ENCODE measurements around the gene GLT6D1.

Gene GLT6D1

GRCh38 chr9:135624282-135624681 lies 15.1 kb downstream of the GLT6D1 start:
- Histone ChIP-seq H3K36me3 (ENCODE audit: low read depth) (no peaks in the 10 kb centered on the region), H3K27ac (ENCODE audit: poor library complexity, severe bottlenecking) (no peak overlapping the region), H3K9me3 (ENCODE audit: severe bottlenecking) (peaks cover 3% of the 10 kb centered on the region), H3K4me3 (ENCODE audit: severe bottlenecking) (no peak overlapping the region), H3K4me1 (ENCODE audit: insufficient read depth, poor library complexity, severe bottlenecking) (no peaks in the 10 kb centered on the region), H3K27me3 (ENCODE audit: insufficient read depth, poor library complexity, severe bottlenecking) (peaks cover 26% of the 10 kb centered on the region)
- TF ChIP-seq CTCF (IDR thresholded peaks at IDR 0.05; ENCODE audit: poor library complexity, severe bottlenecking) = no peak
- ATAC-seq (ENCODE audit: low read depth) = no peak
- no peak for DNase-seq (ENCODE audit: low spot score)

DNA sequence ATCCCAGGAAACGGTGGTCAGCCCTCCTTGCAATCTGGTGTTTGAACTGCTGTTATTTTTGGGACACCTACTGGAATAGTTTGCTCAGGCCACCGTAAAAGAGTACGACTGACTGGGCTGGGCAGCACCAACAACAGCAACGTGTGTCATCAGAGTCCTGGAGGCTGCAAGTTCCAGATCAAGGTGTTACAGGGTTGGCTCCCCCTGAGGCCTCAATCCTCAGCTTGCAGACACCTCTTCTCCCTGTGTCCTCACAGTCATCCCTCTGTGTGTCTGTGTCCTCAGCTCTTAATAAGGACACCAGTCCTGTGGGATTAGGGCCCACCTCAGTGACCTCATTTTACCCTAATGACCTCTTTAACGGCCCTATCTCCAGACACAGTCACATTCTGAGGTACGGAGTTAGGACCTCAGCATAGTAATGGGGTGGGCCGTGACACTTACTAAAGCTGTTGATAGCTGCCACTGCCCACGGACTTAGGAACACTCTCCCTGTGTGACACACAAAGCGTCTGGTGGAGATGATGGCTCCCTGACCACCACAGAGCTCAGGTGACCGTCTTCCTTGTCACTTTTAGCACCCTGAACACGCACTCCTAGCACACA lies 16.8 kb downstream of the GLT6D1 start:
- H3K9me3 ChIP-seq (ENCODE audit: severe bottlenecking) = peaks cover 3% of the 10 kb centered on the region
- no peak overlapping the region for H3K4me3 ChIP-seq (ENCODE audit: severe bottlenecking)
- no peak overlapping the region for H3K27ac ChIP-seq (ENCODE audit: poor library complexity, severe bottlenecking)
- DNase-seq (ENCODE audit: low spot score) (no peak), ATAC-seq (ENCODE audit: low read depth) (no peak)
- H3K36me3 ChIP-seq (ENCODE audit: low read depth) = no peaks in the 10 kb centered on the region
- no peak for TF ChIP-seq CTCF (IDR thresholded peaks at IDR 0.05; ENCODE audit: poor library complexity, severe bottlenecking)
- peaks cover 31% of the 10 kb centered on the region for H3K27me3 ChIP-seq (ENCODE audit: insufficient read depth, poor library complexity, severe bottlenecking)
- H3K4me1 ChIP-seq (ENCODE audit: insufficient read depth, poor library complexity, severe bottlenecking) = no peaks in the 10 kb centered on the region

- H3K27ac ChIP-seq (ENCODE audit: poor library complexity, severe bottlenecking) = no peak overlapping the region
- DNase-seq (ENCODE audit: low spot score) (no peak), ATAC-seq (ENCODE audit: low read depth) (no peak)
- TF ChIP-seq CTCF (IDR thresholded peaks at IDR 0.05; ENCODE audit: poor library complexity, severe bottlenecking) = no peak
- no peak overlapping the region for H3K4me3 ChIP-seq (ENCODE audit: severe bottlenecking)
- no peaks in the 10 kb centered on the region for H3K9me3 ChIP-seq (ENCODE audit: severe bottlenecking)
- peaks cover 35% of the 10 kb centered on the region for H3K27me3 ChIP-seq (ENCODE audit: insufficient read depth, poor library complexity, severe bottlenecking)
- no peaks in the 10 kb centered on the region for H3K4me1 ChIP-seq (ENCODE audit: insufficient read depth, poor library complexity, severe bottlenecking)
- H3K36me3 ChIP-seq (ENCODE audit: low read depth) = no peaks in the 10 kb centered on the region
These were observed 18.8 kb downstream of the GLT6D1 start for GRCh38 chr9:135620558-135620957.

DNA sequence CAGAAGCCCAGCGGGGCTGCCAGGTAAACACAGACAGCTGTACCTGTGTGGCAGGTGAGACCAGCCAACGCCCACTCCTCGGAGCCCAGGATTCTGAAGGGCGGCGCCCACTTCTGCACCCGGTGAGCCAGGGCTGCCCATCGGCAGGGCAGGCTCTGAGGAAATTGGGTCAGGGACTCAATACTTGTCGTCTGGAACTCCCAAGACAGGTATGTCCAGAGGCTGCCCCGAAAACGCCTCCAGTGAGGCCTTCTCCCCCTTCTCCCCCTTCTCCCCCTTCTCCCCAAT lies 19.8 kb downstream of the GLT6D1 start:
- no peak for DNase-seq (ENCODE audit: low spot score)
- no peaks in the 10 kb centered on the region for H3K4me1 ChIP-seq (ENCODE audit: insufficient read depth, poor library complexity, severe bottlenecking)
- H3K27me3 ChIP-seq (ENCODE audit: insufficient read depth, poor library complexity, severe bottlenecking) = peaks cover 44% of the 10 kb centered on the region
- H3K36me3 ChIP-seq (ENCODE audit: low read depth) = no peaks in the 10 kb centered on the region
- H3K9me3 ChIP-seq (ENCODE audit: severe bottlenecking) = no peaks in the 10 kb centered on the region
- TF ChIP-seq CTCF (IDR thresholded peaks at IDR 0.05; ENCODE audit: poor library complexity, severe bottlenecking) = no peak
- no peak overlapping the region for H3K4me3 ChIP-seq (ENCODE audit: severe bottlenecking)
- ATAC-seq (ENCODE audit: low read depth) = 0 out of 3 replicates have a peak, but pooled peaks have one; percentile 8
- no peak overlapping the region for H3K27ac ChIP-seq (ENCODE audit: poor library complexity, severe bottlenecking)

GRCh38 chr9:135618866-135619598 lies 20.3 kb downstream of the GLT6D1 start:
- DNase-seq (ENCODE audit: low spot score) (no peak), ATAC-seq (ENCODE audit: low read depth) (0 out of 3 replicates have a peak, but pooled peaks have one; percentile 31)
- Histone ChIP-seq H3K4me3 (ENCODE audit: severe bottlenecking) (no peak overlapping the region), H3K27me3 (ENCODE audit: insufficient read depth, poor library complexity, severe bottlenecking) (peaks cover 48% of the 10 kb centered on the region), H3K27ac (ENCODE audit: poor library complexity, severe bottlenecking) (no peak overlapping the region), H3K4me1 (ENCODE audit: insufficient read depth, poor library complexity, severe bottlenecking) (no peaks in the 10 kb centered on the region), H3K36me3 (ENCODE audit: low read depth) (no peaks in the 10 kb centered on the region), H3K9me3 (ENCODE audit: severe bottlenecking) (no peaks in the 10 kb centered on the region)
- TF ChIP-seq CTCF (IDR thresholded peaks at IDR 0.05; ENCODE audit: poor library complexity, severe bottlenecking) = no peak
